DMS 273 treated with DMSO at 0.1 percent for 48 hours (cell line): Measurements from ENCODE around the gene CFAP46.
"Not testable (repeated sequence)": the region's sequence is repeated elsewhere in the genome, so short reads cannot be mapped to it uniquely, and the experiment has no call there.

ENCODE experiments used
- DNase-seq: peaks from one replicate; lab custom pipeline; 2025; lab: John Stamatoyannopoulos, UW

CFAP46 gene

GRCh38 chr10:132944510-132944909, 2.1 kb upstream of the CFAP46 start:
- DNase-seq, result no peak

DNA sequence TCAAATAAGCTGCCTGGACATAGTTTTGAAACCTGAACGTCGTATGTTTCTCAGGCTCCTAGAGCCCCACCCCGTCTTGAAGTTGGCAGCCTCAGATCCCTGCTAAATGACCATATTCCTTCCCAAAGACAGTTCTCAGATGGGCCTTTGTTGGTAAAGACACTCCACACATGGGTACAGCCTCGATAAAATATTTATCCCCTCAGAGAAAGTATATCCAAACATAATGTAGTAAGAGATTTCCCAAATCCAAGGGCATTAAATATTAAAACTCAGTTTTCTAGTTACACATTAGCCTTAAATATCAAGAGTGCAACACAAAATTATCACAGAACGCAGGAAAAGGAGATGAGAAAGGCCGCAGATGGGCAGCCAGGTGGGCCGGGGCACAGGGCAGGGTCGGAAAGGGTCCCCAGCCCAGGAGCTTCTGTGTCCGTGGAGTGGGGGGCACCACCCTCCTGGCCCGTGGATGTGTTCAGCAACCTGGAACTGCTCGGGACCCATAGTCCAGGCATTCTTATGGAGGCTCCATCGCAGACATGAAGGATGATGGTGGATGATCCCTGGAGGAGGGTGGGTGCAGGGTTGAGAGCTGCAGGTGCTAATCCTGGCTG, 1.5 kb upstream of the CFAP46 start:
- no peak for DNase-seq

DNA sequence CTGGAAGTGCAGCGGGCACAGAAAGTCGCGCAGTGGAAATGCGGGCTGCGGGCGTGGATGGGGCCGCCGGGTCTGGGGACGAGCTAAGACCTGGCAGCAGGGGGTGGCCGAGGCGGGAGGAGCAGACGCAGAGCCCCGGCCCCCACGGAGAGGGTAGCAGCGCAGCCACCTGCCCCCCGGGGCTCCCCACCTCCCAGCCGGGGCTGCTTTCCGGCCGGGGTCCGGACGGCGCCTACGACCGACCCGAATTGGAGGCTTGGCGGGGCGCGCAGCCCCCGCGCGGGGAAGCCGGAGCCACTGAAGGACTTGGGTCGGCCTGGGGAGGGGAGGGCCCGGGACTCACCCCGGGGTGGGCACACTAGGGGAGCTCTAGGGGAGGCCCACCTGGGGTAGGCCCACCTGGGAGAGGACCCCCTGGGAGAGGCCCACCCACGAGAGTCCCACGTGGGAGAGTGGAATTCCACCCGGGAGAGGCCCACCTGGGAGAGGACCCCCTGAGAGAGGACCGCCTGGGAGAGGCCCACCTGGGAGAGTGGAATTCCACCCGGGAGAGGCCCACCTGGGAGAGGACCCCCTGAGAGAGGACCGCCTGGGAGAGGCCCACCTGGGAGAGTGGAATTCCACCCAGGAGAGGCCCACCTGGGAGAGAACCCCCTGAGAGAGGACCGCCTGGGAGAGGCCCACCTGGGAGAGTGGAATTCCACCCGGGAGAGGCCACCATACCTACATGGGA, 854 bp upstream of the CFAP46 start:
- DNase-seq, result no peak

GRCh38 chr10:132941640-132942051, 724 bp downstream of the CFAP46 start:
- DNase-seq, result no peak

GRCh38 chr10:132940791-132941465, 1.4 kb downstream of the CFAP46 start:
- DNase-seq, result no peak

GRCh38 chr10:132939957-132940790, 2.2 kb downstream of the CFAP46 start:
- DNase-seq, result no peak

GRCh38 chr10:132939378-132939955, 2.9 kb downstream of the CFAP46 start:
- no peak for DNase-seq

DNA sequence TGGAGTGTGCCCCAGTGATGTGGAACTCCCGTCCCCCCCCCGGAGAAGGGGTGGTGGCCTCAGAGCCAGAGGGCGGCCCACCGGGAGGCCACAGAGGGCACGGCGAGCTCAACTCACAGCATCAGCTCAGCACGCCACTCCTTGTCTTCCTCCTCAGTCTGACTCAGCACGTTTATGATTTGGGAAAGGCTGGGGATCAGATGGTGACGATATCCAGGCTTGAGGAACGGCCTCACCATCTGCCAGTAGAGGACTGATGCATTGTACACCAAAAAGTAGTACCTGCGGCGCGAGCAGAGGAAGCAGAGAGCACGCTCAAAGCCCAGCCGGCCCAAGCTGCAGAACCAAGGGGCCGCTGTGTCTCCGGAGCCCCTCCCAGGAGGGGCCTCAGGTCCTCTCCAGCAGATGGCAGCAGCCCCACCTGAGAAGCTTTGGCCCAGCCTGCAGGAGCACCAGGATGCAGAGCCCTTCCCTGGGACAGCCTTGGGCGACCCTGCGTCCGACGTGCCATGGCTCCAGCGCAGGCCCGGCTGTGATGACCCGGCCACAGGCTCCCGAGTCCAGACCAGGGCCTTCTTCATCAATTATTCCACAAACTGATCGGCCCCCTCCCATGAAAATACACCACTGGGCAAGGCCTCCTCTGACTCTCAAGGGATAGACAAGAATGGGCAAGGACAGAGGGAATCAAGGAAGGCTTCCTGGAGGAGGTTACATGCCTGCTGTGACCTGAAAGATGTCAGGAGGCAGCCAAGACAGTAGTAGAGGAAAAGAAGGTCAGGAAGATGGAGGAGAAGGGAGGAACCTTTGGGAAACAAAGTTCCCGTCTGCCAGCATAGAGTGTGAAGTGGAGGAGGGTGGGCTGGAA, 3.7 kb downstream of the CFAP46 start:
- no peak for DNase-seq

DNA sequence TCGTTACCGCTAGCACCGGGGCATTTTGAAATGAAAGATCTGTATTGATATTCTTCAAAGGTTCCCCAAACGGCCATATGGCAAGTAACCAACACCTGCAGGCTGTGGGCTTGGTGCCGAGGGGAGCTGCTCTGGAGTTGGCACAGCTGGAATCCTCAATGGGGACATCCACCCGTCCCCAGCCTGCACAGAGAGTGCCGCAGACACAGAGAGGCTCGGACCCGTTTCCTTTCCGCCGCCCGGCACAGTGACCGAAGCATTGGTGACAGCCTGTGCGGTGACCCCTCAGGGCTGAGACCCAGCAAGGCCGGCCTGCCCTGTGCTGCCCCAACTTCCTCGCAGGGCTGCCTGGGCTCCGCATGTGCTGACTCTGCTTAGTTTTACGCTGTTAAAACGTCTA, 4.5 kb downstream of the CFAP46 start:
- DNase-seq, result no peak

DNA sequence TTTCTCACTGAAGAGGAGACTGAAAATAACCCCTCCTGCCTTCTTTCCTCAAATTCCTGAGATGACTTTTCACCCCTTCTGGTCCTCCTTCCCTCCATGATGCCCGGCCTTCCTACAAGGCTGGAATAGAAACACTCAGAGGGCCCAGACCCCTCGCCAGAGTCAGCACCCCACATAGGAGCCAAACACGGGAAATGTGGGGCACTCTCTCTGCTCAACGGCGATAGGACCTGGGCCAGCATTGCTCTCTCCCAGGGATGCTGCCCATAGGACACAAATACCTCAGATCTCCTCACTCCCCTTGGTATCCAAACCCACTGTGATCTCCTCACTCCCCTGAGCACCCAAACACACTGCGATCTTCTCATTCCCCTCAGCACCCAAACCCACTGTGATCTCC, 7.4 kb downstream of the CFAP46 start:
- DNase-seq, result no peak

GRCh38 chr10:132933308-132934042, 8.9 kb downstream of the CFAP46 start:
- no peak for DNase-seq

- no peak for DNase-seq
Observed at GRCh38 chr10:132932461-132933307, 9.7 kb downstream of the CFAP46 start.

GRCh38 chr10:132931258-132932250, 10.8 kb downstream of the CFAP46 start:
- DNase-seq, result not testable (repeated sequence)

GRCh38 chr10:132930701-132931100, 11.7 kb downstream of the CFAP46 start:
- not testable (repeated sequence) for DNase-seq

GRCh38 chr10:132929953-132930548, 12.3 kb downstream of the CFAP46 start:
- no peak for DNase-seq

GRCh38 chr10:132929480-132929879, 12.9 kb downstream of the CFAP46 start:
- no peak for DNase-seq

- no peak for DNase-seq
Observed at GRCh38 chr10:132928261-132928660, 14.1 kb downstream of the CFAP46 start.

DNA sequence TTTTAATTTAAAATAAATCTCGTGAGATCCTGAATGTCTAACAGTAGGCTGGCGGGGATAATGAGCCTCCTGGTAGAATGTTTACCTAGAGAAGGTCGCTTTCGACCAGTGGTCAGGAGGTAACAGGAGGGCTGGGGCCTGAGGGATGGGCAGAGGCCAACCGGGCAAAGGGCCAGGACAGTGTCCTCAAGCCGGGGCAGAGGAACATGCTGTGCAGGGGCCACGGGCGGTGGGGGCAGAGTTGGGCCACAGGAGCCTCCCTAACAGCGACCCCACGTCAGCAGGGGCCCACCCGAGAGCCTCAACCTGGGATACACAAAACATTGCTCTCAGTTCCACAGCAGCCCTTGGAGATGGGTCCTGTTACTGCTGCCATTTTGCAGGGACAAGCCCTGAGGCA, 14.5 kb downstream of the CFAP46 start:
- no peak for DNase-seq
